Non-pigmented ciliary epithelial cell (primary cell): ENCODE data around the gene BICRA.
"Not testable (repeated sequence)": the region's sequence is repeated elsewhere in the genome, so short reads cannot be mapped to it uniquely, and the experiment has no call there.

Experiments
- DNase-seq: peaks from one replicate; pipeline ENCODE4 v3.0.0-alpha.2; 2010; ENCODE audit warnings: low read depth

BICRA gene

GRCh38 chr19:47631681-47632446 is 22.9 kb downstream of the BICRA start:
- no peak for DNase-seq

GRCh38 chr19:47633517-47633916 is 24.6 kb downstream of the BICRA start:
- no peak for DNase-seq

- DNase-seq: no peak
These were observed 25.1 kb downstream of the BICRA start for GRCh38 chr19:47633996-47634395.

GRCh38 chr19:47635152-47635754 is 26.3 kb downstream of the BICRA start:
- DNase-seq: not testable (repeated sequence)

GRCh38 chr19:47637550-47637949 is 28.6 kb downstream of the BICRA start:
- peak; percentile 13 for DNase-seq

GRCh38 chr19:47641891-47642485 is 33.1 kb downstream of the BICRA start:
- no peak for DNase-seq

GRCh38 chr19:47643281-47643680 is 34.3 kb downstream of the BICRA start:
- no peak for DNase-seq

GRCh38 chr19:47644199-47644598 is 35.3 kb downstream of the BICRA start:
- no peak for DNase-seq

- DNase-seq: no peak
These were observed 36.0 kb downstream of the BICRA start for GRCh38 chr19:47644743-47645482.

- DNase-seq: no peak
These were observed 38.0 kb downstream of the BICRA start for GRCh38 chr19:47646924-47647323.

GRCh38 chr19:47649588-47649987 is 40.7 kb downstream of the BICRA start:
- no peak for DNase-seq

GRCh38 chr19:47650700-47651099 is 41.8 kb downstream of the BICRA start:
- no peak for DNase-seq

GRCh38 chr19:47651132-47651531 is 42.2 kb downstream of the BICRA start:
- DNase-seq: no peak

GRCh38 chr19:47651691-47652090 is 42.8 kb downstream of the BICRA start:
- DNase-seq: no peak

- no peak for DNase-seq
These were observed 43.4 kb downstream of the BICRA start for GRCh38 chr19:47652285-47652684.

GRCh38 chr19:47653856-47654255 is 44.9 kb downstream of the BICRA start:
- no peak for DNase-seq

GRCh38 chr19:47657719-47658118 is 48.8 kb downstream of the BICRA start:
- no peak for DNase-seq

- DNase-seq: no peak
These were observed 49.8 kb downstream of the BICRA start for GRCh38 chr19:47658431-47659348.

GRCh38 chr19:47660435-47660832 is 51.5 kb downstream of the BICRA start:
- DNase-seq: no peak

- DNase-seq: no peak
These were observed 52.2 kb downstream of the BICRA start for GRCh38 chr19:47661161-47661560.

- DNase-seq: no peak
These were observed 52.7 kb downstream of the BICRA start for GRCh38 chr19:47661611-47662010.
